Skeletal muscle tissue (tissue), 5 donors: ENCODE measurements around the gene GHRL. TPM values are rescaled to one million over a fixed set of nuclear protein-coding genes. Genes with fewer than 3 reads are reported as not detected.

Experiments
- H3K27ac ChIP-seq: one replicate; pipeline ENCODE4 v1.7.0; 2013; ENCODE audit warnings: mild to moderate bottlenecking, low read depth, low read length, inconsistent platforms
- H3K27me3 ChIP-seq, 3 donors: one replicate each; pipeline ENCODE4 v1.7.0; 2013; ENCODE audit warnings: low read length in 3 of 3; ENCODE audit not compliant: control insufficient read depth in 3 of 3, insufficient read depth in 3 of 3
- H3K36me3 ChIP-seq, 3 donors: one replicate each; pipeline ENCODE4 v1.7.0; 2013; ENCODE audit warnings: low read length in 3 of 3; ENCODE audit not compliant: control insufficient read depth in 3 of 3, insufficient read depth in 3 of 3
- H3K4me1 ChIP-seq, 3 donors: one replicate each; pipeline ENCODE4 v1.7.0; 2013; ENCODE audit warnings: low read length in 3 of 3, mild to moderate bottlenecking in 3 of 3; ENCODE audit not compliant: control insufficient read depth in 3 of 3, insufficient read depth in 3 of 3
- H3K4me3 ChIP-seq, 3 donors: one replicate each; pipeline ENCODE4 v1.7.0; 2013; ENCODE audit warnings: low read length in 3 of 3
- H3K9ac ChIP-seq, 3 donors: one replicate each; pipeline ENCODE4 v1.7.0; 2013; ENCODE audit warnings: low read length in 3 of 3, mild to moderate bottlenecking in 3 of 3, moderate library complexity in 2 of 3, low read depth in 1 of 3
- H3K9me3 ChIP-seq, 3 donors: one replicate each; pipeline ENCODE4 v1.7.0; 2013; ENCODE audit warnings: low read length in 3 of 3; ENCODE audit not compliant: control insufficient read depth in 3 of 3
- small RNA-seq: library from RNA; depleted of rRNA; stranded (forward); fragments of <200 nt; gene quantifications from one replicate; pipeline ENCODE3, GENCODE V24; 2014
- total RNA-seq: library from RNA; depleted of rRNA; stranded (reverse); fragments of >200 nt; gene quantifications from one replicate; pipeline ENCODE4 v1.2.3, GENCODE V29; 2014
- donor health status: Osteomylitis.

The GHRL gene
- total RNA-seq, 1 donor from 2014 or later, result 0.52 TPM

GRCh38 chr3:10242182-10243065 lies 50.3 kb downstream of the GHRL start:
- Histone ChIP-seq H3K4me1 (no peaks in the 10 kb centered on the region), H3K4me3 (no peak overlapping the region), H3K27ac (no peak overlapping the region), H3K36me3 (peaks cover 0 to 22% (median 9%) of the 10 kb centered on the region in 3 donors), H3K9ac (no peak overlapping the region), H3K27me3 (no peaks in the 10 kb centered on the region), H3K9me3 (no peaks in the 10 kb centered on the region)

GRCh38 chr3:10240799-10241198 lies 51.9 kb downstream of the GHRL start:
- no peak overlapping the region for H3K9ac ChIP-seq
- H3K9me3 ChIP-seq, result no peaks in the 10 kb centered on the region
- H3K27ac ChIP-seq, result no peak overlapping the region
- peaks cover 3 to 33% (median 14%) of the 10 kb centered on the region in 3 donors for H3K36me3 ChIP-seq
- no peak overlapping the region for H3K4me3 ChIP-seq
- H3K4me1 ChIP-seq, result no peaks in the 10 kb centered on the region
- H3K27me3 ChIP-seq, result no peaks in the 10 kb centered on the region

- no peaks in the 10 kb centered on the region for H3K4me1 ChIP-seq
- no peak overlapping the region for H3K27ac ChIP-seq
- H3K9me3 ChIP-seq, result no peaks in the 10 kb centered on the region
- H3K36me3 ChIP-seq, result peaks cover 7 to 41% (median 23%) of the 10 kb centered on the region in 3 donors
- H3K27me3 ChIP-seq, result no peaks in the 10 kb centered on the region
- H3K9ac ChIP-seq, result no peak overlapping the region
- H3K4me3 ChIP-seq, result no peak overlapping the region
Observed at GRCh38 chr3:10238345-10239183, 54.2 kb downstream of the GHRL start.

Small RNA genes within 50 kb of the gene (small RNA-seq; reads per million reads assigned to genes)
- gene MIR378B, result 12.7 reads per million, percentile 93 among the genes with 10 or more reads in this experiment
- gene RF02126, result not detected

Other genes with a start within 250 kb of the GHRL start
- gene FANCD2OS, start 184.7 kb downstream of the GHRL start, total RNA-seq, result not detected
- gene BRK1, start 177.3 kb downstream of the GHRL start, total RNA-seq, result 85.6 TPM
- 35.0 TPM for gene VHL, start 151.2 kb downstream of the GHRL start, total RNA-seq
- gene IRAK2, start 128.0 kb downstream of the GHRL start, total RNA-seq, result 1.6 TPM
- 13.6 TPM for gene TATDN2, start 44.5 kb downstream of the GHRL start, total RNA-seq
- gene SEC13, start 28.2 kb upstream of the GHRL start, total RNA-seq, result 127 TPM
- 3.7 TPM for gene ATP2B2, start 212.6 kb upstream of the GHRL start, total RNA-seq